ENCODE measurements around the gene MOB2.

MOB2 gene

DNA sequence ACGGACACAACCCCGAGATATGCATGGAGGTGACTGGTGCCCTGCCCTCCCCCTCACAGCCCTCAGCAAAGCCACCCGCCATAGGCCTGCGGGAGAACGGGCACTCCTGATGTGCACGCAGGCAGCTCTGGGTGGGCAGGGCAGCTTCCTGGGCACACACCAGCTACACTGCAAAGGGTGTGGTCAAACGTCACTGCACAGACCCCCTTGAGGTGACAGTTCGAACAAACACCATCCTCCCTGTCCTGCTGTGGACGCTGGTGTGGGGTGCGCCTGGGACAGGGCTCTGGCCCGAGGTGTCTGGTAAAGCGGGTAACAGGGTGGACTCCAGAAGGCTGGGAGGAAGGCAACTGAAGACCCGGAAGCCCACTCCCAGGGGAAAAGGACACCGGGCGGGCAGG is 21.9 kb upstream of the MOB2 start:
- H3K4me3 ChIP-seq (ENCODE audit: low read depth, low read length): no peak overlapping the region
- no peak for TF ChIP-seq CTCF (IDR thresholded peaks at IDR 0.05; ENCODE audit: borderline replicate concordance, insufficient read depth, low read depth, low read length)

- no peak for TF ChIP-seq CTCF (IDR thresholded peaks at IDR 0.05; ENCODE audit: borderline replicate concordance, insufficient read depth, low read depth, low read length)
- H3K4me3 ChIP-seq (ENCODE audit: low read depth, low read length): no peak overlapping the region
Measured at GRCh38 chr11:1507381-1508140, 21.0 kb upstream of the MOB2 start.

GRCh38 chr11:1506981-1507380 is 20.4 kb upstream of the MOB2 start:
- TF ChIP-seq CTCF (IDR thresholded peaks at IDR 0.05; ENCODE audit: borderline replicate concordance, insufficient read depth, low read depth, low read length): no peak
- no peak overlapping the region for H3K4me3 ChIP-seq (ENCODE audit: low read depth, low read length)

DNA sequence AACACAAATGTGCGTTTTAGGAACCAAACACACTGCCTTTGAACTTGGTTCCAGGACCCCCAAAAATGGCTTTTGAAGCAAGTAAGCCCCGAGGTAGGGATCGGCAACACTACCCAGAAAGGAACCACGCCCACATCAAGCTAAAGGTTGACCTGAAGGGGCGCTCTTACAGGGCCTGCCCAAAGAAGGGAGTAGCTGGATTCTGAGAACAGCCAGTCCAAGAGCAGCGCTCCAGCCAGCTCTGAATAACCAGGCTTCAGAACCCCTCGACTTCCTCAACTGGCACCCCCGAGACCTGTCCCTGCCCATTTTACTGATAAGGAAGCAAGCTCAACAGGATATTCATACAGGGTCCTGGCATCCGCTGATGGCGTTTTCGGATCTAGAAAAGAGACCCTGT is 18.9 kb upstream of the MOB2 start:
- TF ChIP-seq CTCF (IDR thresholded peaks at IDR 0.05; ENCODE audit: borderline replicate concordance, insufficient read depth, low read depth, low read length): no peak
- no peak overlapping the region for H3K4me3 ChIP-seq (ENCODE audit: low read depth, low read length)

GRCh38 chr11:1504581-1505290 is 18.2 kb upstream of the MOB2 start:
- no peak overlapping the region for H3K4me3 ChIP-seq (ENCODE audit: low read depth, low read length)
- no peak for TF ChIP-seq CTCF (IDR thresholded peaks at IDR 0.05; ENCODE audit: borderline replicate concordance, insufficient read depth, low read depth, low read length)

GRCh38 chr11:1504138-1504537 is 17.6 kb upstream of the MOB2 start:
- TF ChIP-seq CTCF (IDR thresholded peaks at IDR 0.05; ENCODE audit: borderline replicate concordance, insufficient read depth, low read depth, low read length): no peak

DNA sequence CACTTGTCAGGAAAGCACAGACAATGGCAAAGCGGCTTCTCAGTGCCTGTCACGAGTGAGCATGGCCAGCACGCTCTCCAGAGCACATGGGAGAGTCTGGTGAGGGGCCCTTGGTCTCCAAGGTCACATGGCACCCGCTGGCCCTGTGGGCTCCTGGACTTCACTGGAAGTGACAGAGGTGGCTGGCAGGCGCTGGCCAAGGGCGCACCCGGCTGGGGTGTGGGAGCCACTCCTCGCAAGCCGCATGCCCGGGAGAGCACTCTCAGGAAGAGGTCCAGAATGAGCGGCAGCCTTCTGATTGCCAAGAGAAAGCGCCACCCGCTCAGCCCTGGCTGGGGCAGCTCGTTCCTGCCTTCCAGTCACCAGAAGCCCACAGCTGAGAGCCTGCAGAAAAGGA is 17.1 kb upstream of the MOB2 start:
- TF ChIP-seq CTCF (IDR thresholded peaks at IDR 0.05; ENCODE audit: borderline replicate concordance, insufficient read depth, low read depth, low read length): no peak
- no peak overlapping the region for H3K4me3 ChIP-seq (ENCODE audit: low read depth, low read length)

More at GRCh38 chr11:1504138-1504537, 17.6 kb upstream of the MOB2 start:
- H3K4me3 ChIP-seq (ENCODE audit: low read depth, low read length): no peak overlapping the region

Measured in GM12875 (cell line).